ENCODE data around the gene UBE2I. TPM values are rescaled to one million over a fixed set of nuclear protein-coding genes. Genes with fewer than 3 reads are reported as not detected.

UBE2I gene
- total RNA-seq, 6 experiments from 2014 or later, result 25.0 to 48.0 (median 39.3) TPM

DNA sequence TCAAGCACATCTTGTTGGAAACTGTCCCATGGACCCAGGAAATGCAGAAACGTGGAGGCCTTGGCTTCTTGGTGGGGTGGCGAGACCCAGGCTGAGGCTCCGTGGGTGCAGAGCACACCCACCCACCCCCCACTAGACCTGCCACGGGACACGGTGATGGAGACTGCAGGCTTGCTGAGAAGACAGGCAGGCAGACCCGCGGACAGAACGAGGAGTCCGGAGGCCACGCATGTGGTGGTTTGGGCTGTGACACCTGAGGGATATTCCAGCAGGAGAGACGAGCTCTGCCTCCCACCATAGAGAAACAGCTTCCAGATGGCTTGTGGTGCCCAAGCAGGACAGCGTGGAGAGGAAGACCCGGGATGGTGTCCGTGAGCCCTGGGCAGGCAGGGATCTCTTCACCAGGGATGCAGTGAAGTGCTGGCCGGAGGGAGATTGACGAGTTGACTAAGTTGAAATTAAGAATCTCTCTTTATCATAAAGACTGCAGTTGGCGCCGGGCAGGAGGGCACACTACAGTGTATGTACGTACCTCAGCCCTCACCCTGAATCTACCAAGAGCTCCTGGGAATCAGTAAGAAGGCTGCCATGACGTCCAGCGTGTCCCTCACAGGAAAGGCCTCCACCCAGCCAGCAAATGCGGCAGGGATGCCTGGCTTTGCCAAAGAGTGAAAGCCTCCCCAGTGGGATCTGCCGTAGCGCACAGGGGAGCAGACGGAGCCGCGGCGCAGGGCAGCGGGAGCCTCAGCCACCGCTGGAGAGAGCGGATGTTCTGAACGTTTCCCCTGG lies 8.2 kb downstream of the UBE2I start:
- Histone ChIP-seq H3K36me3 (peaks cover 0 to 84% (median 40%) of the 10 kb centered on the region in 4 donors), H3K27ac (no peak overlapping the region), H3K4me3 (no peak overlapping the region), H3K4me1 (no peaks in the 10 kb centered on the region), H3K27me3 (no peaks in the 10 kb centered on the region), H3K9me3 (no peaks in the 10 kb centered on the region)
- no peak for ATAC-seq
- no peak for DNase-seq
- TF ChIP-seq, protein P1, sequence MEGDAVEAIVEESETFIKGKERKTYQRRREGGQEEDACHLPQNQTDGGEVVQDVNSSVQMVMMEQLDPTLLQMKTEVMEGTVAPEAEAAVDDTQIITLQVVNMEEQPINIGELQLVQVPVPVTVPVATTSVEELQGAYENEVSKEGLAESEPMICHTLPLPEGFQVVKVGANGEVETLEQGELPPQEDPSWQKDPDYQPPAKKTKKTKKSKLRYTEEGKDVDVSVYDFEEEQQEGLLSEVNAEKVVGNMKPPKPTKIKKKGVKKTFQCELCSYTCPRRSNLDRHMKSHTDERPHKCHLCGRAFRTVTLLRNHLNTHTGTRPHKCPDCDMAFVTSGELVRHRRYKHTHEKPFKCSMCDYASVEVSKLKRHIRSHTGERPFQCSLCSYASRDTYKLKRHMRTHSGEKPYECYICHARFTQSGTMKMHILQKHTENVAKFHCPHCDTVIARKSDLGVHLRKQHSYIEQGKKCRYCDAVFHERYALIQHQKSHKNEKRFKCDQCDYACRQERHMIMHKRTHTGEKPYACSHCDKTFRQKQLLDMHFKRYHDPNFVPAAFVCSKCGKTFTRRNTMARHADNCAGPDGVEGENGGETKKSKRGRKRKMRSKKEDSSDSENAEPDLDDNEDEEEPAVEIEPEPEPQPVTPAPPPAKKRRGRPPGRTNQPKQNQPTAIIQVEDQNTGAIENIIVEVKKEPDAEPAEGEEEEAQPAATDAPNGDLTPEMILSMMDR (IDR thresholded peaks at IDR 0.05), result no peak
- no peak for TF ChIP-seq POLR2A (IDR thresholded peaks at IDR 0.05)
- WGBS (ENCODE audit: insufficient coverage, low coverage, low lambda C conversion rate, missing lambda C conversion rate), result 93% methylated on average over 17 of the region's 32 CpGs
- intact Hi-C loops (cut with DNase I), result no loop called here

DNA sequence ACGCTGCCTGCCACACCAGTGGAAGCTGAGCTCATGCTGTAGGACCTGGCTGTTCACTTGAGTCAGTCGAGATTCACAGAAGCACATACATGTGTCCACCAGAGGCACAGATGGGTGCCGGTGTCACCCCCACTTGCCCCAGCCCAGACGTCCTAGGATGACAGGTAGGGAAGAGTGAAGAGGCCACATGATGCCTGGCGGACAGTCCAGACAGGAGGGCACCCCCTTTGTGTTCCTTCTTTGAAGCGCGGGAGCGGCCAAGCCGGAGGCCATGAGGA lies 8.8 kb downstream of the UBE2I start:
- no peak for DNase-seq
- H3K27ac ChIP-seq, result no peak overlapping the region
- WGBS (ENCODE audit: insufficient coverage, low coverage, low lambda C conversion rate, missing lambda C conversion rate), result 61% methylated on average over 5 of the region's 9 CpGs
- no peak overlapping the region for H3K4me3 ChIP-seq
- H3K9me3 ChIP-seq, result no peaks in the 10 kb centered on the region
- H3K36me3 ChIP-seq, result peaks cover 0 to 86% (median 40%) of the 10 kb centered on the region in 4 donors
- no peak for ATAC-seq
- H3K27me3 ChIP-seq, result no peaks in the 10 kb centered on the region
- H3K4me1 ChIP-seq, result no peaks in the 10 kb centered on the region
- TF ChIP-seq, protein P1 (IDR thresholded peaks at IDR 0.05), result no peak
- no peak for TF ChIP-seq POLR2A (IDR thresholded peaks at IDR 0.05)
- intact Hi-C loops (cut with DNase I), result no loop called here

DNA sequence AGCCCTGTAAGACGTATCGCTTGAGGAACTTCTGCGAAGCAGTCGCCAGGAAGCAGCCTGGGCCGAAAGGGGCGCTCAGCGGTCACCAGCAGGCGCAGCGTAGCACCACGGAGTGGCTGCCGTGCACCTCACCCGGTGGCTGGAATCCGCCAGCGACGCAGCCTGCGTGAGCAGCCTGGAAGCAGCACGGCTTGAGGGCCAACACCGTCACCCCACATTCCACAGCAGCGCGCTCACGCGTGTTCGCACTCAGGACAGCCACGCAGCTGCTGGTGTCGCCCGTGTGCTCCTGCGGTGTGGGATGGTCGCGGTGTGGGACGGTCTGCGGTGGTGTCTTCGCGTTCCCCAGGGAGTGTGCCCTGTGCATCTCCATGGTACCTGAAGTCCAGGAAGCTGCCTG lies 9.6 kb downstream of the UBE2I start:
- H3K27ac ChIP-seq, result no peak overlapping the region
- ATAC-seq (no peak), DNase-seq (no peak)
- intact Hi-C loops (cut with DNase I), result no loop called here
- no peaks in the 10 kb centered on the region for H3K27me3 ChIP-seq
- H3K36me3 ChIP-seq, result peaks cover 0 to 89% (median 40%) of the 10 kb centered on the region in 4 donors
- TF ChIP-seq, protein P1 (IDR thresholded peaks at IDR 0.05), result no peak
- TF ChIP-seq POLR2A (IDR thresholded peaks at IDR 0.05), result no peak
- 94% methylated on average over 14 of the region's 33 CpGs for WGBS (ENCODE audit: insufficient coverage, low coverage, low lambda C conversion rate, missing lambda C conversion rate)
- H3K4me3 ChIP-seq, result no peak overlapping the region
- no peaks in the 10 kb centered on the region for H3K9me3 ChIP-seq
- H3K4me1 ChIP-seq, result no peaks in the 10 kb centered on the region

DNA sequence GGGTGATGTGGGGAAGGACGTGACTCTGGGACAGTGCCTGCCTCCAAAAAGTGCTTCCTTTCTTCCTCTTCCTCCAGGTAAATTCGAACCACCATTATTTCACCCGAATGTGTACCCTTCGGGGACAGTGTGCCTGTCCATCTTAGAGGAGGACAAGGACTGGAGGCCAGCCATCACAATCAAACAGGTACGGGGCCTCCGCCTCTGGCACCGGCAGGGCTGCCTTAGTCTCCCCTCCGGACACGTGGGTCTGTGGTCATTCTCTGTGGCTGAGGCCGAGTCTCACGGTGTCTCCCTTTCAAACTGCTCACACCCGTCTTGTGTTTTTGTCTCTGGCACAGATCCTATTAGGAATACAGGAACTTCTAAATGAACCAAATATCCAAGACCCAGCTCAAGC lies 10.7 kb downstream of the UBE2I start:
- TF ChIP-seq POLR2A (IDR thresholded peaks at IDR 0.05), result no peak
- TF ChIP-seq, protein P1 (IDR thresholded peaks at IDR 0.05), result no peak
- 85% methylated on average over 12 of the region's 12 CpGs for WGBS (ENCODE audit: insufficient coverage, low coverage, low lambda C conversion rate, missing lambda C conversion rate)
- ATAC-seq, result no peak

More for the DNA sequence above, 10.7 kb downstream of the UBE2I start:
- Histone ChIP-seq H3K27ac (no peak overlapping the region), H3K4me1 (no peaks in the 10 kb centered on the region), H3K27me3 (no peaks in the 10 kb centered on the region), H3K36me3 (peaks cover 0 to 88% (median 43%) of the 10 kb centered on the region in 4 donors), H3K4me3 (no peak overlapping the region), H3K9me3 (no peaks in the 10 kb centered on the region)
- intact Hi-C loops (cut with DNase I), result no loop called here
- no peak for DNase-seq
